H9 (cell line): Measurements from ENCODE around the gene GNAI1. TPM values are rescaled to one million over a fixed set of nuclear protein-coding genes. Genes with fewer than 3 reads are reported as not detected.

ENCODE experiments used
- DNase-seq: peaks from one replicate; pipeline ENCODE4 v3.0.0-alpha.2; 2017
- H2AFZ ChIP-seq: one replicate; pipeline ENCODE4 v1.6.1; 2013; ENCODE audit warnings: mild to moderate bottlenecking, low read length, control low read depth, moderate library complexity
- H2AK5ac ChIP-seq: 2 replicates; pipeline ENCODE4 v1.6.1; 2013; ENCODE audit warnings: low read length, control low read depth, mixed read lengths; ENCODE audit not compliant: insufficient read length
- H2BK120ac ChIP-seq: one replicate; pipeline ENCODE4 v1.6.1; 2013; ENCODE audit warnings: low read depth, mild to moderate bottlenecking, low read length, control low read depth, inconsistent platforms; ENCODE audit not compliant: poor library complexity, severe bottlenecking
- H2BK12ac ChIP-seq: 2 replicates; pipeline ENCODE4 v1.6.1; 2013; ENCODE audit warnings: low read length, control low read depth, mixed read lengths, low read depth; ENCODE audit not compliant: insufficient read length
- H2BK15ac ChIP-seq: 2 replicates; pipeline ENCODE4 v1.6.1; 2013; ENCODE audit warnings: low read depth, low read length, control low read depth
- H2BK20ac ChIP-seq: one replicate; pipeline ENCODE4 v1.6.1; 2013; ENCODE audit warnings: low read depth, mild to moderate bottlenecking, low read length, control low read depth, inconsistent platforms; ENCODE audit not compliant: poor library complexity, severe bottlenecking
- H2BK5ac ChIP-seq: 2 replicates; pipeline ENCODE4 v1.6.1; 2013; ENCODE audit warnings: low read length, control low read depth, mixed read lengths; ENCODE audit not compliant: insufficient read length
- H3K14ac ChIP-seq: 2 replicates; pipeline ENCODE4 v1.6.1; 2013; ENCODE audit warnings: low read length, control low read depth; ENCODE audit not compliant: insufficient read depth
- H3K18ac ChIP-seq: 2 replicates; pipeline ENCODE4 v1.6.1; 2013; ENCODE audit warnings: low read depth, mild to moderate bottlenecking, mixed read lengths, low read length, control low read depth; ENCODE audit not compliant: insufficient read length
- H3K23ac ChIP-seq: 2 replicates; pipeline ENCODE4 v1.6.1; 2013; ENCODE audit warnings: low read length, control low read depth, mixed read lengths, low read depth; ENCODE audit not compliant: insufficient read length
- H3K23me2 ChIP-seq: 2 replicates; pipeline ENCODE4 v1.6.1; 2013; ENCODE audit warnings: low read depth, mild to moderate bottlenecking, mixed read lengths, low read length, control low read depth; ENCODE audit not compliant: insufficient read length, poor library complexity, severe bottlenecking
- H3K27ac ChIP-seq: 2 replicates; pipeline ENCODE4 v1.5.1; 2013; ENCODE audit warnings: low read length, control low read depth, mixed read lengths, low read depth; ENCODE audit not compliant: insufficient read length
- H3K27me3 ChIP-seq: 2 replicates; pipeline ENCODE4 v1.6.1; 2013; ENCODE audit warnings: low read length, control low read depth, inconsistent platforms; ENCODE audit not compliant: insufficient read depth
- H3K4ac ChIP-seq: 2 replicates; pipeline ENCODE4 v1.6.1; 2013; ENCODE audit warnings: low read depth, mild to moderate bottlenecking, control low read depth, inconsistent platforms, low read length, moderate library complexity
- H3K4me1 ChIP-seq: 2 replicates; pipeline ENCODE4 v1.6.1; 2013; ENCODE audit warnings: low read length, control low read depth, inconsistent platforms; ENCODE audit not compliant: insufficient read depth
- H3K4me2 ChIP-seq: 2 replicates; pipeline ENCODE4 v1.6.1; 2013; ENCODE audit warnings: low read length, control low read depth, mixed read lengths; ENCODE audit not compliant: insufficient read length, insufficient read depth
- H3K56ac ChIP-seq: 2 replicates; pipeline ENCODE4 v1.6.1; 2013; ENCODE audit warnings: low read depth, mild to moderate bottlenecking, mixed read lengths, low read length, control low read depth; ENCODE audit not compliant: insufficient read length
- H3K79me1 ChIP-seq: 2 replicates; pipeline ENCODE4 v1.6.1; 2013; ENCODE audit warnings: low read depth, mild to moderate bottlenecking, moderate library complexity, low read length, control low read depth, inconsistent platforms; ENCODE audit not compliant: insufficient read depth, poor library complexity, severe bottlenecking
- H3K79me2 ChIP-seq: 2 replicates; pipeline ENCODE4 v1.6.1; 2013; ENCODE audit warnings: low read length, control low read depth, inconsistent platforms; ENCODE audit not compliant: insufficient read depth
- H3K9ac ChIP-seq: 2 replicates; pipeline ENCODE4 v1.6.1; 2013; ENCODE audit warnings: low read length, control low read depth, mixed read lengths; ENCODE audit not compliant: insufficient read length; ENCODE audit errors: extremely low read depth
- H3K9me3 ChIP-seq: one replicate; pipeline ENCODE4 v1.6.1; 2013; ENCODE audit warnings: low read depth, low read length, inconsistent platforms; ENCODE audit not compliant: control insufficient read depth
- H3T11ph ChIP-seq: one replicate; pipeline ENCODE4 v1.6.1; 2013; ENCODE audit warnings: mild to moderate bottlenecking, low read length, control low read depth, inconsistent platforms
- H4K20me1 ChIP-seq: one replicate; pipeline ENCODE4 v1.6.1; 2013; ENCODE audit not compliant: control insufficient read depth, insufficient read length, insufficient read depth
- H4K5ac ChIP-seq: 2 replicates; pipeline ENCODE4 v1.6.1; 2013; ENCODE audit warnings: low read depth, mild to moderate bottlenecking, mixed read lengths, low read length, control low read depth; ENCODE audit not compliant: insufficient read length
- H4K8ac ChIP-seq: replicated peaks from 2 replicates; pipeline ENCODE4 v1.6.1; 2013; ENCODE audit warnings: low read length, control low read depth, mixed read lengths, low read depth; ENCODE audit not compliant: insufficient read length
- H4K91ac ChIP-seq: 2 replicates; pipeline ENCODE4 v1.6.1; 2013; ENCODE audit warnings: low read depth, mild to moderate bottlenecking, moderate library complexity, mixed read lengths, low read length, control low read depth; ENCODE audit not compliant: insufficient read length
- H3K27ac Mint-ChIP-seq, 3 experiments: 2 replicates in 2 of 3; 3 replicates in 1 of 3; pipeline ENCODE4 v1.8.0; 2020 to 2021; ENCODE audit warnings: mixed read lengths in 3 of 3, mild to moderate bottlenecking in 1 of 3, moderate library complexity in 1 of 3
- H3K27me3 Mint-ChIP-seq: 2 replicates; pipeline ENCODE4 v1.8.0; 2021; ENCODE audit warnings: low read depth, mild to moderate bottlenecking, moderate library complexity, mixed read lengths
- H3K36me3 Mint-ChIP-seq, 3 experiments: 2 replicates in 2 of 3; 3 replicates in 1 of 3; pipeline ENCODE4 v1.8.0; 2020 to 2021; ENCODE audit warnings: low read depth in 3 of 3, mixed read lengths in 3 of 3; ENCODE audit not compliant: insufficient read depth in 1 of 3
- H3K4me1 Mint-ChIP-seq, 2 experiments: 2 replicates each; pipeline ENCODE4 v1.8.0; 2020; ENCODE audit warnings: mixed read lengths in 2 of 2
- H3K4me3 Mint-ChIP-seq, 2 experiments: 2 replicates in 1 of 2; 3 replicates in 1 of 2; pipeline ENCODE4 v1.8.0; 2020 to 2021; ENCODE audit warnings: mild to moderate bottlenecking in 2 of 2, mixed read lengths in 2 of 2, moderate library complexity in 1 of 2
- H3K9me3 Mint-ChIP-seq, 2 experiments: 2 replicates in 1 of 2; 3 replicates in 1 of 2; pipeline ENCODE4 v1.8.0; 2020; ENCODE audit warnings: mild to moderate bottlenecking in 2 of 2, mixed read lengths in 2 of 2, moderate library complexity in 1 of 2
- WGBS: extraction: QIAGEN DNeasy Blood & Tissue Kit; methylation state at CpG from one replicate; pipeline ENCODE4 v1.1.7; 2013; ENCODE audit warnings: missing lambda C conversion rate, low lambda C conversion rate, mixed read lengths; ENCODE audit not compliant: insufficient read length; ENCODE audit errors: extremely low coverage; 5-methylcytosine and 5-hydroxymethylcytosine counted together
- total RNA-seq: library from RNA; stranded (reverse); gene quantifications from 2 replicates; pipeline ENCODE4 v1.2.1, GENCODE V29; 2021
- TF ChIP-seq, protein P1 (sequence below): fragments of 200-600 bp; sonication (generic); conservative IDR thresholded peaks from 3 replicates; pipeline ENCODE4 v1.8.0; 2021; ENCODE audit warnings: antibody characterized with exemption, mild to moderate bottlenecking

GNAI1 gene
- total RNA-seq, 1 experiment from 2014 or later = 14.1 TPM

GRCh38 chr7:80204919-80205318 is 70.3 kb downstream of the GNAI1 start:
- Mint-ChIP-seq H3K4me1 (no peaks in the 10 kb centered on the region), H3K9me3 (no peaks in the 10 kb centered on the region), H3K36me3 (peaks cover 2 to 19% (median 19%) of the 10 kb centered on the region in 3 experiments; a peak in 6 of 7 replicates), H3K27me3 (no peaks in the 10 kb centered on the region), H3K27ac (no peak overlapping the region), H3K4me3 (no peak overlapping the region)
- H3K79me2 ChIP-seq = no peaks in the 10 kb centered on the region
- no peak overlapping the region for H2AFZ ChIP-seq
- no peaks in the 10 kb centered on the region for H3K4me1 ChIP-seq
- no peak overlapping the region for H2BK15ac ChIP-seq
- whole genome bisulfite sequencing = no CpG with 5 or more reads among the region's 1 CpG
- H3K9ac ChIP-seq = no peak overlapping the region
- no peaks in the 10 kb centered on the region for H3K9me3 ChIP-seq
- H2BK12ac ChIP-seq = no peak overlapping the region
- H2AK5ac ChIP-seq = no peak overlapping the region
- no peak overlapping the region for H2BK120ac ChIP-seq
- H3K27me3 ChIP-seq = no peaks in the 10 kb centered on the region
- no peak overlapping the region for H3K18ac ChIP-seq
- H3T11ph ChIP-seq = no peak overlapping the region
- no peak overlapping the region for H2BK5ac ChIP-seq
- no peak overlapping the region for H3K4me2 ChIP-seq
- no peak overlapping the region for H3K56ac ChIP-seq
- H4K5ac ChIP-seq = no peak overlapping the region
- H3K14ac ChIP-seq = no peak overlapping the region
- no peak overlapping the region for H4K91ac ChIP-seq
- H4K8ac ChIP-seq = no peak overlapping the region
- TF ChIP-seq, protein P1, sequence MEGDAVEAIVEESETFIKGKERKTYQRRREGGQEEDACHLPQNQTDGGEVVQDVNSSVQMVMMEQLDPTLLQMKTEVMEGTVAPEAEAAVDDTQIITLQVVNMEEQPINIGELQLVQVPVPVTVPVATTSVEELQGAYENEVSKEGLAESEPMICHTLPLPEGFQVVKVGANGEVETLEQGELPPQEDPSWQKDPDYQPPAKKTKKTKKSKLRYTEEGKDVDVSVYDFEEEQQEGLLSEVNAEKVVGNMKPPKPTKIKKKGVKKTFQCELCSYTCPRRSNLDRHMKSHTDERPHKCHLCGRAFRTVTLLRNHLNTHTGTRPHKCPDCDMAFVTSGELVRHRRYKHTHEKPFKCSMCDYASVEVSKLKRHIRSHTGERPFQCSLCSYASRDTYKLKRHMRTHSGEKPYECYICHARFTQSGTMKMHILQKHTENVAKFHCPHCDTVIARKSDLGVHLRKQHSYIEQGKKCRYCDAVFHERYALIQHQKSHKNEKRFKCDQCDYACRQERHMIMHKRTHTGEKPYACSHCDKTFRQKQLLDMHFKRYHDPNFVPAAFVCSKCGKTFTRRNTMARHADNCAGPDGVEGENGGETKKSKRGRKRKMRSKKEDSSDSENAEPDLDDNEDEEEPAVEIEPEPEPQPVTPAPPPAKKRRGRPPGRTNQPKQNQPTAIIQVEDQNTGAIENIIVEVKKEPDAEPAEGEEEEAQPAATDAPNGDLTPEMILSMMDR = no peak
- H3K23ac ChIP-seq = no peak overlapping the region
- no peaks in the 10 kb centered on the region for H3K79me1 ChIP-seq
- H4K20me1 ChIP-seq = no peaks in the 10 kb centered on the region
- H3K23me2 ChIP-seq = no peaks in the 10 kb centered on the region
- no peak overlapping the region for H3K27ac ChIP-seq
- H3K4ac ChIP-seq = no peak overlapping the region
- H2BK20ac ChIP-seq = no peak overlapping the region
- no peak for DNase-seq
